ENCODE results near the gene CNN2. TPM values are rescaled to one million over a fixed set of nuclear protein-coding genes. Genes with fewer than 3 reads are reported as not detected.

The CNN2 gene
- total and polyA plus RNA-seq, 12 donors = 6.9 to 64.9 (median 42.7) TPM

DNA sequence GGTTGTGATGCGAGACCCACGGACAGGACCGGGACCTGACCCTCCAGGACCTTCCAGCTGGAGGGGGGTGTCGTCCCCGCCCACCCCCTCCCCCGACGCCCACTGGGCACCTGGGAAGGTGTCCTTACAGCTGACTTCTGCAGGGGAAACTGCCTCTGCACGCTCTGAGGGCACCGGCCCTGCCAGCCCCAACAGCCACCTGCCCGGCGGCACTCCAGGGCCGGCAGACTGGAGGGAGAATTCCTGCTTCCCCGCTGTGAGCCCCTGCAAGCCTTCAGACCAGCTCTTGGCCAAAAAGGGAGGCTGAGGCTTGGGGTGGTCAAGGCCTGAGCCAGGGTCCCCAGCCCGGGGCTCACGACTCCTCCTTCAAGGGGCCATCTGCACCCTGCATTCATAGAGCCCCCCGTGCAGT lies 1.2 kb downstream of the CNN2 start:
- Histone ChIP-seq H3K9me3 (replicated peaks in 1 of 3) (no peaks in the 10 kb centered on the region), H3K4me3 (peak overlapping the region in 2 of 4 donors; percentile 14 to 68), H3K27ac (peak overlapping the region in 4 of 5 donors; percentile 35 to 92 (median 66)), H3K36me3 (replicated peaks in 1 of 2) (peaks cover 0 to 7% of the 10 kb centered on the region in 2 donors), H3K4me1 (replicated peaks in 1 of 2) (peaks cover 0 to 13% of the 10 kb centered on the region in 2 donors), H3K27me3 (no peaks in the 10 kb centered on the region)
- WGBS, 4 donors = 7 to 28% (median 19%) methylated on average over 3 to 16 of the region's 16 CpGs
- TF ChIP-seq, protein P1, sequence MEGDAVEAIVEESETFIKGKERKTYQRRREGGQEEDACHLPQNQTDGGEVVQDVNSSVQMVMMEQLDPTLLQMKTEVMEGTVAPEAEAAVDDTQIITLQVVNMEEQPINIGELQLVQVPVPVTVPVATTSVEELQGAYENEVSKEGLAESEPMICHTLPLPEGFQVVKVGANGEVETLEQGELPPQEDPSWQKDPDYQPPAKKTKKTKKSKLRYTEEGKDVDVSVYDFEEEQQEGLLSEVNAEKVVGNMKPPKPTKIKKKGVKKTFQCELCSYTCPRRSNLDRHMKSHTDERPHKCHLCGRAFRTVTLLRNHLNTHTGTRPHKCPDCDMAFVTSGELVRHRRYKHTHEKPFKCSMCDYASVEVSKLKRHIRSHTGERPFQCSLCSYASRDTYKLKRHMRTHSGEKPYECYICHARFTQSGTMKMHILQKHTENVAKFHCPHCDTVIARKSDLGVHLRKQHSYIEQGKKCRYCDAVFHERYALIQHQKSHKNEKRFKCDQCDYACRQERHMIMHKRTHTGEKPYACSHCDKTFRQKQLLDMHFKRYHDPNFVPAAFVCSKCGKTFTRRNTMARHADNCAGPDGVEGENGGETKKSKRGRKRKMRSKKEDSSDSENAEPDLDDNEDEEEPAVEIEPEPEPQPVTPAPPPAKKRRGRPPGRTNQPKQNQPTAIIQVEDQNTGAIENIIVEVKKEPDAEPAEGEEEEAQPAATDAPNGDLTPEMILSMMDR (IDR thresholded peaks at IDR 0.05) = no peak
- no peak for TF ChIP-seq POLR2A (IDR thresholded peaks at IDR 0.05)
- intact Hi-C loops (cut with DNase I) = no loop called here
- DNase-seq = no peak

DNA sequence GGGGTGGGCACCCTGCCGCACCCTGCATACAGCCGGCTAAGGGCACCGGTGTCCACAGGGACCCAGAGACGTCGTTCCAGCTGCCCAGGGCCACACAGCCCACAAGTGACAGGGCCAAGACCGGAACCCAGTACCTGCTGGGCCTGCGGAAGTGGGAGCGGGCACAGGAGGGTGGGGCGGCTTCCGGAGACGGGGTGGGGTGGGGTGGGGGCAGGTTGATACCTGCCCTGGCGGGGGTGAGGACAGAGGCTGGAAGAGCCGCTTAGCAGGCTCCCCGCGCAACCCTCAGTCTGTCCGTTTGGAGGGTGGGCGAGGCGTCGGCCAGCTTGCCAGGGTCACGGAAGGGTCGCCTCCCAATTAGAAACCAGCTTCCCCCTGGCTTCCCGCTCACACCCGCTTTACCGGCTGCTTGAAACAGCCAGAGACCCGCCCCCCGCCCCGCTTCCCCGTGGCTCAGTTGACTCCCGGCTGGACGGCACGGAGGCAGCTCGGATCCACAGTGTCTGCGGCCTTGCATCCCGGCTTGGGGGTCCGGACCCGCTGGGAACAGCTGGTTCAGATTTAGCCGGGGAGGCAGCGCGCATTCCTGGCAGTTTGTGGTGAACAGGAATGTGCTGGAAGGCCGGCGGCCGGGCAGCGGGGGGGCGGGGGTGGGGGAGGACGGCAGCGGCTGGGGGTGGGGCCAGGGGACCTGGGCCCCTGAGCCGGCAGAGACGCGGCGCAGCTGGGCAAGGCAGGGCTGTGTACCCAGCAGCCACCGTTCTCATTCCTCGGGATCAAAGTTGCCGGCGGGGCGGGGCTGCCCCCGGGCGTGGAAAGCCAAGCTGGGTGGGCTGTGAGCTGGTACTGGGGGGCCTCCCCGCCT lies 1.9 kb downstream of the CNN2 start:
- H3K4me1 ChIP-seq (replicated peaks in 1 of 2) = peaks cover 0 to 10% of the 10 kb centered on the region in 2 donors
- 13 to 28% (median 14%) methylated on average over 16 to 58 of the region's 58 CpGs for WGBS, 4 donors
- intact Hi-C loops (cut with DNase I) = no loop called here

DNA sequence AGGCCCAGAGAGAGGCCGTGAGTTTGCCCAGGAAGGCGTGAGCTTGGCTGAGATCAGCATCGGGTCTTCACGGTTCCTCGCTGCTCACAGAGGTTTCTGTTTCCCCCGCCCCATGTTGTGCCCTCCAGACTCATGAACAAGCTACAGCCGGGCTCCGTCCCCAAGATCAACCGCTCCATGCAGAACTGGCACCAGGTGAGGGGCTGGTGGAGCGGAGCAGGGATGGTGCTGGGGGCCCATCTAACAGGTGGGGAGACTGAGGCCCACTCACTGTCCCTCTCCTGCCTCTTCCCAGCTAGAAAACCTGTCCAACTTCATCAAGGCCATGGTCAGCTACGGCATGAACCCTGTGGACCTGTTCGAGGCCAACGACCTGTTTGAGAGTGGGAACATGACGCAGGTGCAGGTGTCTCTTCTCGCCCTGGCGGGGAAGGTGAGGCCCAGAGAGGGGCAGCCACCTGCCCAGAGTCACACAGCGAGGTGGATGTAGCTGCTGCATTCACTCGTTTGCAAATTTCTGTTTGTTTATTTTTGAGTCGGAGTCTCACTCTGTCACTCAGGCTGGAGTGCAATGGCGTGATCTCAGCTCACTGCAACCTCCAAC lies 6.0 kb downstream of the CNN2 start:
- no peak for TF ChIP-seq POLR2A (IDR thresholded peaks at IDR 0.05)
- TF ChIP-seq, protein P1 (IDR thresholded peaks at IDR 0.05) = no peak
- Histone ChIP-seq H3K4me3 (no peak overlapping the region), H3K9me3 (replicated peaks in 1 of 3) (no peaks in the 10 kb centered on the region), H3K4me1 (replicated peaks in 1 of 2) (peaks cover 0 to 3% of the 10 kb centered on the region in 2 donors), H3K27ac (no peak overlapping the region), H3K27me3 (no peaks in the 10 kb centered on the region), H3K36me3 (replicated peaks in 1 of 2) (peaks cover 0 to 30% of the 10 kb centered on the region in 2 donors)
- intact Hi-C loops (cut with DNase I) = no loop called here
- WGBS, 4 donors = 79 to 89% (median 84%) methylated on average over 14 to 20 of the region's 20 CpGs
- DNase-seq = no peak

More for the DNA sequence above, 1.9 kb downstream of the CNN2 start:
- no peaks in the 10 kb centered on the region for H3K27me3 ChIP-seq
- no peaks in the 10 kb centered on the region for H3K9me3 ChIP-seq (replicated peaks in 1 of 3)
- TF ChIP-seq POLR2A (IDR thresholded peaks at IDR 0.05) = peak in 1 of 2 donors; percentile 24
- TF ChIP-seq, protein P1 (IDR thresholded peaks at IDR 0.05) = no peak
- peak overlapping the region in 4 of 5 donors; percentile 35 to 92 (median 66) for H3K27ac ChIP-seq
- peak in 6 of 7 donors; percentile 57 to 84 (median 72) for DNase-seq
- H3K4me3 ChIP-seq = peak overlapping the region in 2 of 4 donors; percentile 9 to 68
- peaks cover 0 to 12% of the 10 kb centered on the region in 2 donors for H3K36me3 ChIP-seq (replicated peaks in 1 of 2)

DNA sequence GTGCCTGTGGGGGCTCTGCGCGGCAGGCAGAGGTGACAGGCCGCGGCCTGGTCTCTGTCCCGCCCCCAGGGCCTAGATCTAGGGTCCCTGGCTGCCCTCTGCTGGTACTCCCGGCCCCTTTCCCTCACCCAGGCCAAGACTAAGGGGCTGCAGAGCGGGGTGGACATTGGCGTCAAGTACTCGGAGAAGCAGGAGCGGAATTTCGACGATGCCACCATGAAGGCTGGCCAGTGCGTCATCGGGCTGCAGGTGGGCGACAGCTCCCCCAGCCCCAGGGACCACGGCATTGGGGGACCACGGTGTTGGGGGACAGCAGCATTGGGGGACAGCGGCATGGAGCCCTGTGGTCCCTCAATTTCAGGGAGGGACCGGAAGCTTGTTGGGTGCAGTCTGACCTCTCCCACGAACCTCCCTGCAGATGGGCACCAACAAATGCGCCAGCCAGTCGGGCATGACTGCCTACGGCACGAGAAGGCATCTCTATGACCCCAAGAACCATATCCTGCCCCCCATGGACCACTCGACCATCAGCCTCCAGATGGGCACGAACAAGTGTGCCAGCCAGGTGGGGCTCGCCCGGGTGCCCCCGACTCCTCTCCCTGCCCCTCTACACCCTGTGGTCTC lies 9.7 kb downstream of the CNN2 start:
- Histone ChIP-seq H3K27ac (no peak overlapping the region), H3K4me1 (replicated peaks in 1 of 2) (peaks cover 7 to 21% of the 10 kb centered on the region in 2 donors), H3K36me3 (replicated peaks in 1 of 2) (peaks cover 0 to 33% of the 10 kb centered on the region in 2 donors), H3K27me3 (no peaks in the 10 kb centered on the region), H3K9me3 (replicated peaks in 1 of 3) (no peaks in the 10 kb centered on the region), H3K4me3 (no peak overlapping the region)
- intact Hi-C loops (cut with DNase I) = no loop called here
- 83 to 89% (median 86%) methylated on average over 24 to 29 of the region's 29 CpGs for WGBS, 4 donors
- no peak for DNase-seq
- TF ChIP-seq, protein P1 (IDR thresholded peaks at IDR 0.05) = no peak
- TF ChIP-seq POLR2A (IDR thresholded peaks at IDR 0.05) = no peak
